Astrocyte of the spinal cord (primary cell): Measurements from ENCODE around the gene TMEM202.
"Not testable (repeated sequence)": the region's sequence is repeated elsewhere in the genome, so short reads cannot be mapped to it uniquely, and the experiment has no call there.

ENCODE experiments used
- DNase-seq: peaks from one replicate; pipeline ENCODE4 v3.0.0; 2011; ENCODE audit warnings: low read depth, low spot score
- H3K4me3 ChIP-seq: 2 replicates; pipeline ENCODE4 v1.5.1; 2011; ENCODE audit warnings: low read depth, mild to moderate bottlenecking, low read length, moderate library complexity
- CTCF ChIP-seq: IDR thresholded peaks from 2 replicates; pipeline ENCODE4 v1.5.1; 2012; ENCODE audit warnings: low read depth, mild to moderate bottlenecking, low read length, inconsistent platforms
- in situ Hi-C: cut with HindIII; loops from 2 replicates; pipeline ENCODE4 v1.10.0; 2017; ENCODE audit warnings: low sequenced_read_pairs

Gene TMEM202

DNA sequence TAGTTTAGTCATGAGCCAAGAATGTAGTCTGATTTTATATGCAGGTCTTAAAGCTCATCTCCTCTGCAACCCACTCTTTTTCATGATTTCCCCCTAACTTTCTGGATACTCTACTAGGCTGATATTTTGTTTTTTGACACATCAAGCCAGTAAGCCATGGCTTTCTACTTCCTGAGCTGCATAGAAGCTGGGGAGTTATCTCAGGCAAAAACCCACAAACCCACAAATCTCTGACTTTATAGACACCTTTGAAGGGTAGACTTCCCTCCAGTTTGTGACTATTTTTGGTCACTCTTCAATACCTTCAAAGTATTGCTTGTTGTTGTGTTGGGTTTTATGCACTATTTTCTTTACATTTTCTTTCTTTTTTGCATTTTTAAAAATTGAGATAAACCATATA, 28.6 kb downstream of the TMEM202 start:
- no peak overlapping the region for H3K4me3 ChIP-seq
- no peak for TF ChIP-seq CTCF
- no peak for DNase-seq
- in situ Hi-C loops: no loop called here

DNA sequence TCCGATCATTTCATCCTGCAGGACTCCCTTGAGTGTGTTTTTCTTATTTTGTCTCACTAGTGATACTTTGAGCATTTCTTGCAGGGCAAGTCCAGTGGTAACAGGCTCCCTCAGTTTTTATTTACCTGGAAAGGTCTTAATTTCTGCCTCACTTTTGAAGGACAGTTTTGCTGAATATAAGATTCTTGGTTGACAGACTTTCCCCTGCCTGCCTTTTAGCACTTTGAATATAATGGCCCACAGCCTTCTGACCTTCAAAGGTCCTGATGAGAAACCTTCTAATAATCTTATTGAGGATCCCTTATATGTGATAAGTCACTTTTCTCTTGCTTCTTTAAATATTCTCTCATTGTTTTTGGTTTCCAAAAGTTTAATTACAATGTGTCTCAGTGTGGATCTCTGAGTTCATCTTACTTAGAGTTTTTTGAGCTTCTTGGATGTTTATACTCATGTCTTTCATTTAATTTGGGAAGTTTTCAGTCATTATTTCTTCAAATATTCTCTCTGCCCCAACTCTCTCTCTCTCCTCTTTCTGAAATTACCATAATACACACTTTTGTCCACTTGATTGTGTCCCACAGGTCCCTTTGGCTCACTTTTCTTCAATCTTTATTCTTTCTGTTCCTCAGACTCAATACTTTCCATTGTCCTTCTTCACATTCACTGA, 39.7 kb downstream of the TMEM202 start:
- no peak for TF ChIP-seq CTCF
- in situ Hi-C loops: no loop called here
- no peak for DNase-seq

GRCh38 chr15:72442848-72443247, 44.7 kb downstream of the TMEM202 start:
- in situ Hi-C loops, DNase-seq, H3K4me3 ChIP-seq: not testable (repeated sequence)

More for the DNA sequence above, 39.7 kb downstream of the TMEM202 start:
- no peak overlapping the region for H3K4me3 ChIP-seq

GRCh38 chr15:72445426-72445825, 47.3 kb downstream of the TMEM202 start:
- TF ChIP-seq CTCF: no peak
- H3K4me3 ChIP-seq: no peak overlapping the region
- in situ Hi-C loops: no loop called here
- DNase-seq: no peak

GRCh38 chr15:72450805-72451204, 52.7 kb downstream of the TMEM202 start:
- in situ Hi-C loops: no loop called here
- no peak for TF ChIP-seq CTCF
- no peak overlapping the region for H3K4me3 ChIP-seq
- DNase-seq: no peak

GRCh38 chr15:72451224-72451623, 53.1 kb downstream of the TMEM202 start:
- in situ Hi-C loops: no loop called here
- no peak for TF ChIP-seq CTCF
- no peak for DNase-seq
- H3K4me3 ChIP-seq: no peak overlapping the region

DNA sequence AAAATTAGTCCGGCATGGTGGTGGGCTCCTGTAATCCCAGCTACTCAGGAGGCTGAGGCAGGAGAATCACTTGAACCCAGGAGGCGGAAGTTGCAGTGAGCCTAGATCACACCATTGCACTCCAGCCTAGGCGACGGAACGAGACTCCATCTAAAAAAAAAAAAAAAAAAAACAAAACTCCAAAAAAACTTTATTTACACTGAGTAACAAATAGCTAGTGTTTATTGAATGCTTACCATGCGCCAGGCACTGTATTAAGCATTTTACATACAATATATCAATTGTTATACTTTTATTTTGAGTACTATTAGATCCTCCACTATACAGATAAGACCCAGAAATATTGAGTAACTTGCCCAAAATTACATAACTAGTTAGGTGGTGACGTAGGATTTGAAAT, 58.6 kb downstream of the TMEM202 start:
- DNase-seq: no peak
- H3K4me3 ChIP-seq: no peak overlapping the region
- TF ChIP-seq CTCF: no peak
- in situ Hi-C loops: no loop called here
